DOHH2 (cell line): ENCODE measurements around the gene CLCN6.

Experiments used
- CTCF ChIP-seq: fragments of 200-600 bp; sonication (generic); IDR thresholded peaks from one replicate; pipeline ENCODE4 v1.5.1; 2014; ENCODE audit warnings: antibody characterized with exemption, mild to moderate bottlenecking, low read depth, low read length; ENCODE audit not compliant: poor library complexity, severe bottlenecking
- EZH2phosphoT487 ChIP-seq: fragments of 200-600 bp; sonication (generic); IDR thresholded peaks from 2 replicates; pipeline ENCODE4 v1.6.1; 2017; ENCODE audit warnings: borderline replicate concordance, mild to moderate bottlenecking, antibody characterized with exemption, low read length, moderate library complexity, mixed read lengths

- TF ChIP-seq CTCF (no peak), EZH2phosphoT487 (no peak)
These were observed 17.4 kb upstream of the CLCN6 start for GRCh38 chr1:11788549-11789053.
